Neural progenitor cell (in vitro differentiated cells): ENCODE data around the gene ADGRF5. TPM values are rescaled to one million over a fixed set of nuclear protein-coding genes. Genes with fewer than 3 reads are reported as not detected.

Experiments used
- DNase-seq: peaks from one replicate; pipeline ENCODE4 v3.0.0-alpha.2; 2016; ENCODE audit warnings: low spot score
- H2AFZ ChIP-seq: fragments of 200-600 bp; sonication (generic); replicated peaks from 2 replicates; pipeline ENCODE4 v1.6.1; 2016; ENCODE audit warnings: antibody characterized with exemption
- H3F3A ChIP-seq: fragments of 200-600 bp; sonication (generic); 2 replicates; pipeline ENCODE4 v1.6.1; 2016; ENCODE audit warnings: antibody characterized with exemption, low read depth
- H3K27ac ChIP-seq: fragments of 200-600 bp; sonication (generic); 2 replicates; pipeline ENCODE4 v1.5.1; 2016; ENCODE audit warnings: mild to moderate bottlenecking
- H3K27me3 ChIP-seq: fragments of 200-600 bp; sonication (generic); 2 replicates; pipeline ENCODE4 v1.6.1; 2016; ENCODE audit warnings: mild to moderate bottlenecking, moderate library complexity
- H3K36me3 ChIP-seq: fragments of 200-600 bp; sonication (generic); 2 replicates; pipeline ENCODE4 v1.5.1; 2016
- H3K4me1 ChIP-seq: fragments of 200-600 bp; sonication (generic); 2 replicates; pipeline ENCODE4 v1.6.1; 2016; ENCODE audit warnings: mixed run types
- H3K4me2 ChIP-seq: fragments of 200-600 bp; sonication (generic); 2 replicates; pipeline ENCODE4 v1.6.1; 2016
- H3K4me3 ChIP-seq: fragments of 200-600 bp; sonication (generic); 2 replicates; pipeline ENCODE4 v1.5.1; 2016
- H3K79me2 ChIP-seq: fragments of 200-600 bp; sonication (generic); 2 replicates; pipeline ENCODE4 v1.6.1; 2016; ENCODE audit warnings: low read depth
- H3K9ac ChIP-seq: fragments of 200-600 bp; sonication (generic); 2 replicates; pipeline ENCODE4 v1.6.1; 2016
- H3K9me3 ChIP-seq: fragments of 200-600 bp; sonication (generic); 2 replicates; pipeline ENCODE4 v1.5.1; 2016; ENCODE audit warnings: low read depth
- H4K20me1 ChIP-seq: fragments of 200-600 bp; sonication (generic); 2 replicates; pipeline ENCODE4 v1.6.1; 2016; ENCODE audit warnings: low read depth
- H3K27ac Mint-ChIP-seq: 3 replicates; pipeline ENCODE4 v1.8.0; 2021; ENCODE audit warnings: mixed read lengths
- H3K27me3 Mint-ChIP-seq: 2 replicates; pipeline ENCODE4 v1.8.0; 2022; ENCODE audit warnings: low read depth, mild to moderate bottlenecking, inconsistent platforms, moderate library complexity, mixed read lengths; ENCODE audit not compliant: insufficient read depth
- H3K36me3 Mint-ChIP-seq: 3 replicates; pipeline ENCODE4 v1.8.0; 2021; ENCODE audit warnings: mixed read lengths
- H3K4me1 Mint-ChIP-seq: 3 replicates; pipeline ENCODE4 v1.8.0; 2021; ENCODE audit warnings: mixed read lengths
- H3K4me3 Mint-ChIP-seq: 3 replicates; pipeline ENCODE4 v1.8.0; 2021; ENCODE audit warnings: mild to moderate bottlenecking, moderate library complexity, mixed read lengths
- H3K9me3 Mint-ChIP-seq: 3 replicates; pipeline ENCODE4 v1.8.0; 2020; ENCODE audit warnings: mixed read lengths
- EZH2 ChIP-seq: fragments of 200-600 bp; sonication (generic); IDR thresholded peaks from 2 replicates; pipeline ENCODE4 v1.6.1; 2017; ENCODE audit warnings: antibody characterized with exemption, mild to moderate bottlenecking, moderate library complexity
- EZH2phosphoT487 ChIP-seq: fragments of 200-600 bp; sonication (generic); IDR thresholded peaks from 2 replicates; pipeline ENCODE4 v1.6.1; 2017; ENCODE audit warnings: antibody characterized with exemption
- total RNA-seq: library from RNA; depleted of rRNA; stranded (reverse); fragments of >200 nt; gene quantifications from 2 replicates; pipeline ENCODE4 v1.2.3, GENCODE V29; 2015; ENCODE audit warnings: low replicate concordance
- TF ChIP-seq, protein P1 (sequence below): fragments of 200-600 bp; sonication (generic); IDR thresholded peaks from 2 replicates; pipeline ENCODE4 v1.5.1; 2017; ENCODE audit warnings: antibody characterized with exemption, mild to moderate bottlenecking

Gene ADGRF5
- total RNA-seq, 1 donor from 2014 or later, result not detected

- H3K4me1 ChIP-seq, result peaks cover 9% of the 10 kb centered on the region
- no peaks in the 10 kb centered on the region for H3K36me3 ChIP-seq
- Mint-ChIP-seq H3K36me3 (no peaks in the 10 kb centered on the region), H3K9me3 (no peaks in the 10 kb centered on the region), H3K27me3 (no peaks in the 10 kb centered on the region), H3K27ac (no peak overlapping the region), H3K4me1 (peaks cover 7% of the 10 kb centered on the region), H3K4me3 (no peak overlapping the region)
- DNase-seq, result no peak
- H3K4me2 ChIP-seq, result no peak overlapping the region
- H3K9me3 ChIP-seq, result no peaks in the 10 kb centered on the region
- no peak overlapping the region for H2AFZ ChIP-seq
- no peaks in the 10 kb centered on the region for H3K27me3 ChIP-seq
- no peaks in the 10 kb centered on the region for H3F3A ChIP-seq
- no peak overlapping the region for H3K4me3 ChIP-seq
- no peak overlapping the region for H3K9ac ChIP-seq
- no peak overlapping the region for H3K27ac ChIP-seq
- no peaks in the 10 kb centered on the region for H3K79me2 ChIP-seq
- H4K20me1 ChIP-seq, result no peaks in the 10 kb centered on the region
- TF ChIP-seq EZH2phosphoT487 (no peak), EZH2 (no peak)
- TF ChIP-seq, protein P1, sequence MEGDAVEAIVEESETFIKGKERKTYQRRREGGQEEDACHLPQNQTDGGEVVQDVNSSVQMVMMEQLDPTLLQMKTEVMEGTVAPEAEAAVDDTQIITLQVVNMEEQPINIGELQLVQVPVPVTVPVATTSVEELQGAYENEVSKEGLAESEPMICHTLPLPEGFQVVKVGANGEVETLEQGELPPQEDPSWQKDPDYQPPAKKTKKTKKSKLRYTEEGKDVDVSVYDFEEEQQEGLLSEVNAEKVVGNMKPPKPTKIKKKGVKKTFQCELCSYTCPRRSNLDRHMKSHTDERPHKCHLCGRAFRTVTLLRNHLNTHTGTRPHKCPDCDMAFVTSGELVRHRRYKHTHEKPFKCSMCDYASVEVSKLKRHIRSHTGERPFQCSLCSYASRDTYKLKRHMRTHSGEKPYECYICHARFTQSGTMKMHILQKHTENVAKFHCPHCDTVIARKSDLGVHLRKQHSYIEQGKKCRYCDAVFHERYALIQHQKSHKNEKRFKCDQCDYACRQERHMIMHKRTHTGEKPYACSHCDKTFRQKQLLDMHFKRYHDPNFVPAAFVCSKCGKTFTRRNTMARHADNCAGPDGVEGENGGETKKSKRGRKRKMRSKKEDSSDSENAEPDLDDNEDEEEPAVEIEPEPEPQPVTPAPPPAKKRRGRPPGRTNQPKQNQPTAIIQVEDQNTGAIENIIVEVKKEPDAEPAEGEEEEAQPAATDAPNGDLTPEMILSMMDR, result no peak
Measured at GRCh38 chr6:46961232-46961631, 39.5 kb upstream of the ADGRF5 start.

DNA sequence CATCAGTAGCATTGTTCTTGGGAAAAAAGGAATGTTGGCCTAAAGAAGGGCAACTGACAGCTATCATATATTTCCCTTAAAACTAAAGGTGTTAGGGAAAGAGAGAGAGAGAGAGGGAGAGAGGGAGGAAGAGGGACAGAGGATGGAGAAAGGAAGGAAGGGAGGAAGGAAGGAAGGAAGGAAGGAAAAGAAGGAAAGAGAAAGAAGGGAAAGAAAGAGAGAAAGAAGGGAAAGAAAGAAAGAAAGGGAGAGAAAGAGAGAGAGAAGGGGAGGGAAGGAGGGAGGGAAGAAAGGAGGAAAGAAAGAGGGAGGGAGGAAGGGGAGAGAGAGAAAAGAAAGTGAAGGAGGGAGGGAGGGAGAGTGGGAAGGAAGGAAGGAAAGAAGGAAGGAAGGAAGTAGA is 37.7 kb upstream of the ADGRF5 start:
- no peak overlapping the region for H3K9ac ChIP-seq
- peaks cover 9% of the 10 kb centered on the region for H3K4me1 ChIP-seq
- Mint-ChIP-seq H3K4me1 (peaks cover 11% of the 10 kb centered on the region), H3K9me3 (no peaks in the 10 kb centered on the region), H3K4me3 (no peak overlapping the region), H3K36me3 (no peaks in the 10 kb centered on the region), H3K27me3 (peaks cover 2% of the 10 kb centered on the region), H3K27ac (no peak overlapping the region)
- H3F3A ChIP-seq, result no peaks in the 10 kb centered on the region
- no peaks in the 10 kb centered on the region for H3K36me3 ChIP-seq
- no peaks in the 10 kb centered on the region for H3K9me3 ChIP-seq
- no peak overlapping the region for H2AFZ ChIP-seq
- H3K27ac ChIP-seq, result no peak overlapping the region
- H3K4me3 ChIP-seq, result no peak overlapping the region
- no peak for DNase-seq
- no peaks in the 10 kb centered on the region for H4K20me1 ChIP-seq
- TF ChIP-seq, protein P1, result no peak
- TF ChIP-seq EZH2phosphoT487, result no peak
- no peak for TF ChIP-seq EZH2
- H3K27me3 ChIP-seq, result no peaks in the 10 kb centered on the region
- no peaks in the 10 kb centered on the region for H3K79me2 ChIP-seq
- H3K4me2 ChIP-seq, result no peak overlapping the region

- H3K27me3 ChIP-seq, result no peaks in the 10 kb centered on the region
- H3K4me1 ChIP-seq, result peaks cover 9% of the 10 kb centered on the region
- no peaks in the 10 kb centered on the region for H3K9me3 ChIP-seq
- H3F3A ChIP-seq, result no peaks in the 10 kb centered on the region
- H3K9me3 Mint-ChIP-seq, result no peaks in the 10 kb centered on the region
- H3K36me3 Mint-ChIP-seq, result no peaks in the 10 kb centered on the region
- H3K79me2 ChIP-seq, result no peaks in the 10 kb centered on the region
- H3K36me3 ChIP-seq, result no peaks in the 10 kb centered on the region
- TF ChIP-seq EZH2, result no peak
- TF ChIP-seq, protein P1, result no peak
- TF ChIP-seq EZH2phosphoT487, result no peak
- H3K9ac ChIP-seq, result no peak overlapping the region
- H4K20me1 ChIP-seq, result no peaks in the 10 kb centered on the region
- peak overlapping the region; percentile 29 for H3K4me2 ChIP-seq
- H2AFZ ChIP-seq, result peak overlapping the region; percentile 88
- no peak overlapping the region for H3K27ac Mint-ChIP-seq
- DNase-seq, result no peak
- peaks cover 3% of the 10 kb centered on the region for H3K27me3 Mint-ChIP-seq
- H3K4me3 ChIP-seq, result no peak overlapping the region
- no peak overlapping the region for H3K4me3 Mint-ChIP-seq
- no peak overlapping the region for H3K27ac ChIP-seq
- H3K4me1 Mint-ChIP-seq, result peaks cover 11% of the 10 kb centered on the region
Measured at GRCh38 chr6:46956409-46956808, 34.7 kb upstream of the ADGRF5 start.
